HL-60/S4 (cell line): Measurements from ENCODE around the gene TACC3.
"Not testable (repeated sequence)": the region's sequence is repeated elsewhere in the genome, so short reads cannot be mapped to it uniquely, and the experiment has no call there.

ENCODE experiments used
- in situ Hi-C: fragments of 300-500 bp; cut with MboI; formaldehyde crosslinking; loops from 2 replicates; pipeline ENCODE4 v1.14.3; 2022; ENCODE audit warnings: low sequenced_read_pairs

Gene TACC3

GRCh38 chr4:1701671-1702070, 19.6 kb upstream of the TACC3 start:
- in situ Hi-C loops, result not testable (repeated sequence)

GRCh38 chr4:1703867-1704266, 17.5 kb upstream of the TACC3 start:
- in situ Hi-C loops, result no loop called here

- in situ Hi-C loops, result no loop called here
These were observed 15.6 kb upstream of the TACC3 start for GRCh38 chr4:1705732-1706131.

GRCh38 chr4:1706358-1706757, 15.0 kb upstream of the TACC3 start:
- in situ Hi-C loops, result no loop called here

GRCh38 chr4:1708581-1708980, 12.7 kb upstream of the TACC3 start:
- in situ Hi-C loops, result no loop called here

- in situ Hi-C loops, result no loop called here
These were observed 10.2 kb upstream of the TACC3 start for GRCh38 chr4:1711055-1711570.

- in situ Hi-C loops, result no loop called here
These were observed 9.6 kb upstream of the TACC3 start for GRCh38 chr4:1711571-1712215.

- in situ Hi-C loops, result no loop called here
These were observed 8.9 kb upstream of the TACC3 start, which contains the start of gene SLBP for GRCh38 chr4:1712216-1713002. TSS of gene SLBP (minus strand) at chr4:1712319. CDS start at chr4:1712188, 131 bp downstream.

- in situ Hi-C loops, result no loop called here
These were observed 8.1 kb upstream of the TACC3 start for GRCh38 chr4:1713003-1713851.

GRCh38 chr4:1714303-1715001, 6.9 kb upstream of the TACC3 start:
- in situ Hi-C loops, result no loop called here

GRCh38 chr4:1715002-1715758, 6.1 kb upstream of the TACC3 start:
- in situ Hi-C loops, result no loop called here

GRCh38 chr4:1716065-1716945, 5.0 kb upstream of the TACC3 start:
- in situ Hi-C loops, result no loop called here

- in situ Hi-C loops, result no loop called here
These were observed 3.9 kb upstream of the TACC3 start for GRCh38 chr4:1717129-1718094.

- in situ Hi-C loops, result no loop called here
These were observed 3.0 kb upstream of the TACC3 start for GRCh38 chr4:1718095-1718850.

- in situ Hi-C loops, result no loop called here
These were observed 948 bp upstream of the TACC3 start for GRCh38 chr4:1720163-1720983.
